Smooth muscle cell (in vitro differentiated cells): ENCODE results near the gene ABHD6. TPM values are rescaled to one million over a fixed set of nuclear protein-coding genes. Genes with fewer than 3 reads are reported as not detected.
"Not testable (repeated sequence)": the region's sequence is repeated elsewhere in the genome, so short reads cannot be mapped to it uniquely, and the experiment has no call there.

Experiments used
- DNase-seq: peaks from one replicate; lab custom pipeline; 2025; ENCODE audit not compliant: unreplicated experiment; lab: John Stamatoyannopoulos, UW
- H2AFZ ChIP-seq: fragments of 200-600 bp; sonication (generic); 2 replicates; pipeline ENCODE4 v1.6.0; 2016; ENCODE audit warnings: antibody characterized with exemption, low read depth, mild to moderate bottlenecking
- H3F3A ChIP-seq: fragments of 200-600 bp; sonication (generic); 2 replicates; pipeline ENCODE4 v1.6.0; 2017; ENCODE audit warnings: antibody characterized with exemption, low read depth
- H3K27ac ChIP-seq: fragments of 200-600 bp; sonication (generic); 2 replicates; pipeline ENCODE4 v1.5.1; 2016; ENCODE audit warnings: low read depth, mild to moderate bottlenecking
- H3K27me3 ChIP-seq: fragments of 200-600 bp; sonication (generic); 2 replicates; pipeline ENCODE4 v1.6.1; 2016; ENCODE audit warnings: low read depth, mild to moderate bottlenecking
- H3K36me3 ChIP-seq: fragments of 200-600 bp; sonication (generic); 2 replicates; pipeline ENCODE4 v1.5.1; 2016; ENCODE audit warnings: low read depth
- H3K4me1 ChIP-seq: fragments of 200-600 bp; sonication (generic); 2 replicates; pipeline ENCODE4 v1.5.1; 2016; ENCODE audit warnings: low read depth
- H3K4me2 ChIP-seq: fragments of 200-600 bp; sonication (generic); 2 replicates; pipeline ENCODE4 v1.6.0; 2016; ENCODE audit warnings: mild to moderate bottlenecking
- H3K4me3 ChIP-seq: fragments of 200-600 bp; sonication (generic); 2 replicates; pipeline ENCODE4 v1.5.1; 2016; ENCODE audit warnings: mild to moderate bottlenecking
- H3K79me2 ChIP-seq: fragments of 200-600 bp; sonication (generic); 2 replicates; pipeline ENCODE4 v1.6.0; 2016; ENCODE audit warnings: low read depth, mild to moderate bottlenecking
- H3K9ac ChIP-seq: fragments of 200-600 bp; sonication (generic); 2 replicates; pipeline ENCODE4 v1.6.0; 2016; ENCODE audit warnings: low read depth
- H3K9me3 ChIP-seq: fragments of 200-600 bp; sonication (generic); replicated peaks from 2 replicates; pipeline ENCODE4 v1.5.1; 2016; ENCODE audit warnings: low read depth
- H4K20me1 ChIP-seq: fragments of 200-600 bp; sonication (generic); 2 replicates; pipeline ENCODE4 v1.6.0; 2016; ENCODE audit warnings: low read depth
- CTCF ChIP-seq: fragments of 200-600 bp; sonication (generic); IDR thresholded peaks from 2 replicates; pipeline ENCODE4 v1.5.1; 2017; ENCODE audit warnings: borderline replicate concordance, mild to moderate bottlenecking, antibody characterized with exemption; ENCODE audit not compliant: insufficient read depth, poor library complexity, severe bottlenecking
- whole genome bisulfite sequencing: methylation state at CpG from one replicate; pipeline ENCODE4 v1.1.7; 2016; ENCODE audit warnings: low lambda C conversion rate; 5-methylcytosine and 5-hydroxymethylcytosine counted together
- polyA plus RNA-seq: library from polyadenylated mRNA; unstranded; fragments of >200 nt; fragmentation: Nextera tagmentation; extraction: Ambion mirVana; gene quantifications from 2 replicates; pipeline ENCODE4 v1.2.1, GENCODE V29; 2016
- total RNA-seq: library from RNA; depleted of rRNA; stranded (reverse); fragments of >200 nt; gene quantifications from 2 replicates; pipeline ENCODE4 v1.2.3, GENCODE V29; 2014

ABHD6 gene
- total and polyA plus RNA-seq, 2 experiments from 2014 or later, result 3.9 to 7.1 TPM

GRCh38 chr3:58242340-58242739 is 4.7 kb downstream of the ABHD6 start:
- Histone ChIP-seq H3K79me2 (no peaks in the 10 kb centered on the region), H3K27me3 (no peaks in the 10 kb centered on the region), H3K27ac (no peak overlapping the region), H3K36me3 (no peaks in the 10 kb centered on the region), H3F3A (no peaks in the 10 kb centered on the region), H4K20me1 (no peaks in the 10 kb centered on the region), H3K4me1 (peaks cover 4% of the 10 kb centered on the region), H3K9me3 (no peaks in the 10 kb centered on the region), H2AFZ (no peak overlapping the region), H3K4me3 (no peak overlapping the region), H3K9ac (no peak overlapping the region), H3K4me2 (no peak overlapping the region)
- 72% methylated on average over 1 of the region's 1 CpG for WGBS
- DNase-seq, result no peak
- no peak for TF ChIP-seq CTCF

GRCh38 chr3:58242860-58243259 is 5.3 kb downstream of the ABHD6 start:
- H3K4me1 ChIP-seq, H3K4me3 ChIP-seq, DNase-seq, H2AFZ ChIP-seq, H4K20me1 ChIP-seq, H3K36me3 ChIP-seq, H3K79me2 ChIP-seq, H3K27ac ChIP-seq, H3F3A ChIP-seq, H3K9me3 ChIP-seq, H3K4me2 ChIP-seq, H3K27me3 ChIP-seq, H3K9ac ChIP-seq: not testable (repeated sequence)
- 76% methylated on average over 4 of the region's 4 CpGs for WGBS

DNA sequence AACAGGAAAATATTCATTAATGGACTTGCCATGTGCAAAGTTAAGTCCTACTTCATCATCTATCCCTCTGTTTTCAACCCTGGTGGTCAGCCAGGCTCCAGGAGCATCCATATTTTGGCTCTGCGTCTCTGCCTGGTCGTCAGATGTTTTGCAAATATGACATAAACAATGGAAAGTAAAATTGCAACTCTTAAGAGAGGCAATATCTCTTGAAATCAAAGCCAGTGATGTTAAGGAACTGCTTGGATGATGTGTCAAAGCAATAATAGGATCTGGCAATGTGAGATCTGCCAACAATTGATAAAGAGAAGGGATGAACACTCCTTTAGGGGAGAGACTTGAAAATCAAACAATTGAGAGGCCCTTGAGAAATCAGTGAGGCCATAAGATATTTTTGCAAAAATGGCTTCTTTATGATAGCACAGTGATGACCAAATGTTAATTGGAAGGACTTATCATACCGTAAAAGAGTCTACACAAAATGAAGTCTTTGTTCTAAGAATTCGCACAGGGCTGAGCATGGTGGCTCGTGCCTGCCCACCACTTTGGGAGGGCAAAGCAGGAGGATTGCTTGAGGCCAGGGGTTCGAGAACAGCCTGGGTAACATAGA is 6.5 kb downstream of the ABHD6 start:
- Histone ChIP-seq H3K9me3 (no peaks in the 10 kb centered on the region), H2AFZ (no peak overlapping the region), H3K9ac (no peak overlapping the region), H3F3A (no peaks in the 10 kb centered on the region), H3K4me1 (peaks cover 5% of the 10 kb centered on the region), H3K4me2 (no peak overlapping the region), H3K79me2 (no peaks in the 10 kb centered on the region), H3K36me3 (no peaks in the 10 kb centered on the region), H4K20me1 (no peaks in the 10 kb centered on the region), H3K4me3 (no peak overlapping the region), H3K27me3 (no peaks in the 10 kb centered on the region), H3K27ac (no peak overlapping the region)
- DNase-seq, result no peak
- 93% methylated on average over 6 of the region's 6 CpGs for WGBS
- TF ChIP-seq CTCF, result no peak

DNA sequence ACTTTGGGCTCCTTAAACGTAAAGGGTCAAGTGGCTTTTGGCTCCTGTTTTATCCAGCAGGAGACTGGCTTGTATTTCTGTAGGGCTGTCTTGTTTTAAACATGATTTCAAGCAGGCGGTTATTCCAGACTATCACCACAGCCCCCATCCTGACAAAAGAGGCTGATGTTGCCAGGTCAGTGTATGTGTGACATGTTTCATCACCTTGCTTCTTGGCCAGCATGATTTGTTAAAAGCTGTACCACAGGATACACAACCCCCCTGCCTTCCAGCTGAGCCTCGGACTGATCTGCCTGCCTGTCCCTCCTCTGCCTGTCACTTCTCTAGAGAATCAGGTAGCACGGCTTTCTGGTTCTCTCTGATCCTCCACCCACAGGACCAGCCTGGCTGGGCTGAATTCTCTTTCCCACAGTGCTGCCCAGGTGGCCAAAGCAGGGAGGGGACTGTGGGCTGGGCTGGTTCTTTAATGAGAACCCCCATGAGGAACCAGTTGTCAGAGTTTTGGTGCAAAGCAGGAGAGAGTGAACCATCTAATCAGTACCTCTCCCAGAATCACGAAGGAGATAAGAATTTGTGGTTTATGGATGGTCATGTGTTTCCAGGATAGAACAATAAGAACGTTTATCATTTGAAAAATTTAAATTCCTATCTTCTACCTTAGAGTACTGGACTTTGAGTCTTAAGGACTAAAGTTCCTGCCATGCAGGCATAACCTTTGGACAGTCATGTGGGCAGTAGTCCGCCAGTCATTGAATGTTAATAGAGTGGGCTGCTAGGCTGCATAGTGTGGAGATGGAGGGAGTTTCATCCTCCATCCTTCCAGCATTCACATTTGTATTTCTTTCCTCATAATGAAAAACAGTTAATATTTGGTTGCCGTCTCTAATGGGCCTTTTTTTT is 8.8 kb downstream of the ABHD6 start:
- no peaks in the 10 kb centered on the region for H3K36me3 ChIP-seq
- H3K4me3 ChIP-seq, result no peak overlapping the region
- no peaks in the 10 kb centered on the region for H3K9me3 ChIP-seq
- no peaks in the 10 kb centered on the region for H3K79me2 ChIP-seq
- H3K4me1 ChIP-seq, result peaks cover 20% of the 10 kb centered on the region
- H3K4me2 ChIP-seq, result no peak overlapping the region
- H3F3A ChIP-seq, result no peaks in the 10 kb centered on the region
- H3K27ac ChIP-seq, result no peak overlapping the region
- no peaks in the 10 kb centered on the region for H4K20me1 ChIP-seq
- H3K9ac ChIP-seq, result no peak overlapping the region
- 84% methylated on average over 8 of the region's 8 CpGs for WGBS
- H3K27me3 ChIP-seq, result no peaks in the 10 kb centered on the region
- no peak for DNase-seq
- no peak for TF ChIP-seq CTCF
- no peak overlapping the region for H2AFZ ChIP-seq
